Loucy (cell line): Measurements from ENCODE around the gene ECEL1.

Experiments
- H2AFZ ChIP-seq: fragments of 200-600 bp; sonication (generic); 2 replicates; pipeline ENCODE4 v1.6.0; 2016; ENCODE audit warnings: antibody characterized with exemption, mild to moderate bottlenecking, low read length, moderate library complexity
- H3F3A ChIP-seq: fragments of 200-600 bp; 2 replicates; pipeline ENCODE4 v1.6.0; 2016; ENCODE audit warnings: antibody characterized with exemption, low read depth, mild to moderate bottlenecking
- H3K27me3 ChIP-seq: fragments of 200-600 bp; sonication (generic); 2 replicates; pipeline ENCODE4 v1.6.1; 2014; ENCODE audit warnings: low read length, mild to moderate bottlenecking; ENCODE audit not compliant: insufficient read depth, poor library complexity, severe bottlenecking
- H3K36me3 ChIP-seq: fragments of 200-600 bp; sonication (generic); 2 replicates; pipeline ENCODE4 v1.6.1; 2016; ENCODE audit warnings: low read length; ENCODE audit not compliant: insufficient read depth
- H3K4me1 ChIP-seq: fragments of 200-600 bp; sonication (generic); 2 replicates; pipeline ENCODE4 v1.5.1; 2014; ENCODE audit warnings: low read length, mild to moderate bottlenecking; ENCODE audit not compliant: insufficient read depth, poor library complexity, severe bottlenecking
- H3K4me2 ChIP-seq: fragments of 200-600 bp; sonication (generic); 2 replicates; pipeline ENCODE4 v1.6.0; 2014; ENCODE audit warnings: antibody characterized with exemption, low read length, low read depth, mild to moderate bottlenecking; ENCODE audit not compliant: poor library complexity, severe bottlenecking
- H3K4me3 ChIP-seq: fragments of 200-600 bp; sonication (generic); 2 replicates; pipeline ENCODE4 v1.5.1; 2014; ENCODE audit warnings: low read length, mild to moderate bottlenecking, mixed read lengths; ENCODE audit not compliant: poor library complexity, severe bottlenecking
- H3K79me2 ChIP-seq: fragments of 200-600 bp; sonication (generic); 2 replicates; pipeline ENCODE4 v1.6.1; 2014; ENCODE audit warnings: low read length; ENCODE audit not compliant: insufficient read depth
- H3K9ac ChIP-seq: fragments of 200-600 bp; sonication (generic); 2 replicates; pipeline ENCODE4 v1.6.0; 2014; ENCODE audit warnings: mild to moderate bottlenecking, low read depth, low read length, moderate library complexity; ENCODE audit not compliant: poor library complexity, severe bottlenecking
- H3K9me2 ChIP-seq: fragments of 200-600 bp; sonication (generic); replicated peaks from 2 replicates; pipeline ENCODE4 v1.6.1; 2016; ENCODE audit warnings: low read depth, low read length, mixed read lengths
- H3K9me3 ChIP-seq: fragments of 200-600 bp; sonication (generic); 2 replicates; pipeline ENCODE4 v1.6.1; 2014; ENCODE audit warnings: mild to moderate bottlenecking, antibody characterized with exemption, low read length, low read depth; ENCODE audit not compliant: insufficient read depth
- H4K20me1 ChIP-seq: fragments of 200-600 bp; sonication (generic); 2 replicates; pipeline ENCODE4 v1.6.0; 2014; ENCODE audit warnings: antibody characterized with exemption, low read length, mild to moderate bottlenecking; ENCODE audit not compliant: insufficient read depth, poor library complexity, severe bottlenecking
- CTCF ChIP-seq: fragments of 200-600 bp; sonication (generic); conservative IDR thresholded peaks from 2 replicates; pipeline ENCODE4 v1.5.1; 2014; ENCODE audit warnings: mild to moderate bottlenecking, antibody characterized with exemption, low read length
- EZH2phosphoT487 ChIP-seq: fragments of 200-600 bp; IDR thresholded peaks from 2 replicates; pipeline ENCODE4 v1.6.1; 2018; ENCODE audit warnings: antibody characterized with exemption, mild to moderate bottlenecking, moderate library complexity, borderline replicate concordance

The ECEL1 gene

GRCh38 chr2:232523682-232524597, 36.3 kb upstream of the ECEL1 start:
- Histone ChIP-seq H3K9me3 (no peaks in the 10 kb centered on the region), H3K79me2 (no peaks in the 10 kb centered on the region), H4K20me1 (no peaks in the 10 kb centered on the region), H3K4me2 (no peak overlapping the region), H3K4me3 (no peak overlapping the region), H3K36me3 (no peaks in the 10 kb centered on the region), H3K27me3 (no peaks in the 10 kb centered on the region), H3K4me1 (peaks cover 5% of the 10 kb centered on the region), H3F3A (no peaks in the 10 kb centered on the region), H2AFZ (no peak overlapping the region), H3K9ac (no peak overlapping the region), H3K9me2 (no peaks in the 10 kb centered on the region)
- TF ChIP-seq CTCF (no peak), EZH2phosphoT487 (no peak)

- Histone ChIP-seq H3K9me3 (no peaks in the 10 kb centered on the region), H3K9me2 (no peaks in the 10 kb centered on the region), H3F3A (no peaks in the 10 kb centered on the region), H3K27me3 (no peaks in the 10 kb centered on the region), H3K79me2 (no peaks in the 10 kb centered on the region), H2AFZ (no peak overlapping the region), H3K36me3 (no peaks in the 10 kb centered on the region), H3K4me1 (no peaks in the 10 kb centered on the region), H3K4me2 (no peak overlapping the region), H3K9ac (no peak overlapping the region), H4K20me1 (no peaks in the 10 kb centered on the region), H3K4me3 (no peak overlapping the region)
- TF ChIP-seq EZH2phosphoT487, result no peak
- no peak for TF ChIP-seq CTCF
Measured at GRCh38 chr2:232523402-232523681, 35.7 kb upstream of the ECEL1 start.

- no peaks in the 10 kb centered on the region for H3K9me3 ChIP-seq
- H3F3A ChIP-seq, result no peaks in the 10 kb centered on the region
- TF ChIP-seq EZH2phosphoT487 (no peak), CTCF (no peak)
- H2AFZ ChIP-seq, result no peak overlapping the region
- H3K9me2 ChIP-seq, result no peaks in the 10 kb centered on the region
- H3K79me2 ChIP-seq, result no peaks in the 10 kb centered on the region
- no peak overlapping the region for H3K4me2 ChIP-seq
- H4K20me1 ChIP-seq, result no peaks in the 10 kb centered on the region
- no peaks in the 10 kb centered on the region for H3K36me3 ChIP-seq
- H3K4me3 ChIP-seq, result no peak overlapping the region
- H3K9ac ChIP-seq, result no peak overlapping the region
- H3K4me1 ChIP-seq, result no peaks in the 10 kb centered on the region
- no peaks in the 10 kb centered on the region for H3K27me3 ChIP-seq
Measured at GRCh38 chr2:232522623-232523401, 35.2 kb upstream of the ECEL1 start.
